HepG2 (cell line): ENCODE data around the gene KDM3B.

Experiments used
- CENPT ChIP-seq: sonication (generic); formaldehyde crosslinking; IDR thresholded peaks from 2 replicates; pipeline ENCODE4 v1.8.0; 2022; ENCODE audit warnings: low read depth, mild to moderate bottlenecking, moderate library complexity, missing genetic modification reagents
- CTCF ChIP-seq: sonication (generic); formaldehyde crosslinking; IDR thresholded peaks from 2 replicates; pipeline ENCODE4 v1.5.0; 2020; ENCODE audit warnings: mild to moderate bottlenecking, missing genetic modification reagents, moderate library complexity
- FOXK1 ChIP-seq: sonication (generic); formaldehyde crosslinking; IDR thresholded peaks from 2 replicates; pipeline ENCODE4 v1.4.0; 2020; ENCODE audit warnings: low read depth, missing genetic modification reagents, borderline replicate concordance
- IKZF1 ChIP-seq: fragments of 450-650 bp; IDR thresholded peaks from 2 replicates; pipeline ENCODE4 v1.7.1; 2016
- MYPOP ChIP-seq: sonication (generic); formaldehyde crosslinking; IDR thresholded peaks from 2 replicates; pipeline ENCODE4 v1.8.1; 2023; ENCODE audit warnings: mild to moderate bottlenecking, moderate library complexity, missing genetic modification reagents
- NFIC ChIP-seq: IDR thresholded peaks from 2 replicates; pipeline ENCODE4 v1.6.1; 2012; ENCODE audit warnings: mild to moderate bottlenecking, low read length, inconsistent platforms
- POLR2A ChIP-seq, 2 experiments: IDR thresholded peaks; 2 replicates each; pipeline ENCODE4 v1.6.1; 2011; ENCODE audit warnings: low read depth in 2 of 2, low read length in 2 of 2, mild to moderate bottlenecking in 1 of 2, moderate library complexity in 1 of 2; ENCODE audit not compliant: insufficient read depth in 1 of 2
- RAD21 ChIP-seq: fragments of 450-650 bp; formaldehyde crosslinking; IDR thresholded peaks from 2 replicates; pipeline ENCODE4 v1.5.0; 2020; ENCODE audit warnings: mild to moderate bottlenecking
- RBM22 ChIP-seq: fragments of 200-400 bp; formaldehyde crosslinking; optimal IDR thresholded peaks from 2 replicates; pipeline ENCODE3; 2017; ENCODE audit warnings: mild to moderate bottlenecking, low read length, moderate library complexity
- SUZ12 ChIP-seq: fragments of 150-350 bp; IDR thresholded peaks from 2 replicates; pipeline ENCODE4 v1.6.1; 2014; ENCODE audit warnings: low read depth, low read length
- ZNF281 ChIP-seq: sonication (generic); formaldehyde crosslinking; IDR thresholded peaks from 2 replicates; pipeline ENCODE4 v1.4.0; 2020; ENCODE audit warnings: missing genetic modification reagents, borderline replicate concordance
- ZNF558 ChIP-seq: sonication (generic); formaldehyde crosslinking; IDR thresholded peaks from 2 replicates; pipeline ENCODE4 v1.9.0; 2022; ENCODE audit warnings: mild to moderate bottlenecking, missing genetic modification reagents, borderline replicate concordance

- TF ChIP-seq ZNF558 (CRISPR knock-in tag) (peak; percentile 73; the same call in 1 of the 2 replicates), SUZ12 (peak; percentile 46), CTCF (peak; percentile 36), MYPOP (0 out of 2 replicates have a peak, but pooled peaks have one; percentile 77), IKZF1 (no peak), RBM22 (no peak), CENPT (CRISPR knock-in tag) (peak; percentile 57; the same call in 1 of the 2 replicates), FOXK1 (CRISPR knock-in tag) (peak; percentile 97), RAD21 (CRISPR knock-in tag) (peak; percentile 62), POLR2A (IDR thresholded peaks at IDR 0.05; ENCODE audit: insufficient read depth in 1 of 2, low read depth in 2 of 2, low read length in 2 of 2) (peak; percentile 100), ZNF281 (CRISPR knock-in tag) (peak; percentile 95; the same call in 1 of the 2 replicates), NFIC (peak; percentile 78)
Observed at GRCh38 chr5:138337685-138338410, 14.6 kb upstream of the KDM3B start, which contains the start of gene FAM53C.
